AG09309 (cell line): Measurements from ENCODE around the gene TNS1.

Experiments
- DNase-seq: peaks from one replicate; pipeline ENCODE4 v3.0.0-alpha.2; 2010; ENCODE audit warnings: low read depth
- H3K4me3 ChIP-seq: 2 replicates; pipeline ENCODE4 v1.5.1; 2011; ENCODE audit warnings: mild to moderate bottlenecking, low read depth, low read length, moderate library complexity; ENCODE audit not compliant: control insufficient read depth
- TF ChIP-seq, protein P1 (sequence below): IDR thresholded peaks from 2 replicates; pipeline ENCODE4 v1.5.1; 2011; ENCODE audit warnings: mild to moderate bottlenecking, low read depth, low read length, inconsistent platforms; ENCODE audit not compliant: insufficient read depth, control insufficient read depth; ENCODE audit errors: missing control alignments

Gene TNS1

DNA sequence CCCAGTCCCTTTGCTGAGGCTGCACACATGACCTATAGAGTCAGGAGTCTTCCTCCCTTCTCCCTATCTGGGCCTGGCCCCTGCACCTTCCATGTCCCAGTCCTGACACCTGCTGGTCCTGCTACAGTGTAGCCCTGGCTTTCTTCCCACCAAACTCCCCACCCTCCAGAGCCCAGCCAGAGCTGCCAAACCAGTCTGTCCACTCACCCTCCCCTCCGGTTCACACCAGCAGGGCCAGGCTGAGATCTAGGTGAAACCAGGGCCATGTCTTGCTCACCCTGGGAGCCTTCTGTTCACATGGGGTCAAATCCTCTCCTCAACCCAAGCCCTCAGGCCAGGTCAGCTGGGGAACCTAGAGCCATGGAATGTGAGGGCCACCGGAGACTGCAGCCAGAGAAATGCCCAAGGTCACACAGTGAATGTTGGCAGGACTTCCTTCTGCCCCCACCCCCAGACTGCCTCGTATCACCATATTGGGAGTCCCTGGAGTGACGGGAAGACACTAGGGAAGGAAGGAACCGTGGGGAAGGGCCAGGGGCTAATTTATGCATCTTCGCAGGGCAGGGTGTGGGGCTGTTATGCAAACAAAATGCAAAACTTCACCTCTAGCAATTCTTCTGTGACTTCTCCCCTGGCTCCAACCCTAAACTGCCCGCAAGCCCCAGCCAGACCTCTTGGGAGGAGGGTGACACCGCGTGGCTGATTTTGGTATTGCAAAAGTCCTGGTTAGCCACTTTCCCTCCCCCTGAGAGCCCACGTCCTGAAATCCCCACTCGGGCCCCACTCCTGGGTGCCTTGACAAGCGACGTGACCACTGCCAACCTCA lies 14.6 kb downstream of the TNS1 start:
- TF ChIP-seq, protein P1, sequence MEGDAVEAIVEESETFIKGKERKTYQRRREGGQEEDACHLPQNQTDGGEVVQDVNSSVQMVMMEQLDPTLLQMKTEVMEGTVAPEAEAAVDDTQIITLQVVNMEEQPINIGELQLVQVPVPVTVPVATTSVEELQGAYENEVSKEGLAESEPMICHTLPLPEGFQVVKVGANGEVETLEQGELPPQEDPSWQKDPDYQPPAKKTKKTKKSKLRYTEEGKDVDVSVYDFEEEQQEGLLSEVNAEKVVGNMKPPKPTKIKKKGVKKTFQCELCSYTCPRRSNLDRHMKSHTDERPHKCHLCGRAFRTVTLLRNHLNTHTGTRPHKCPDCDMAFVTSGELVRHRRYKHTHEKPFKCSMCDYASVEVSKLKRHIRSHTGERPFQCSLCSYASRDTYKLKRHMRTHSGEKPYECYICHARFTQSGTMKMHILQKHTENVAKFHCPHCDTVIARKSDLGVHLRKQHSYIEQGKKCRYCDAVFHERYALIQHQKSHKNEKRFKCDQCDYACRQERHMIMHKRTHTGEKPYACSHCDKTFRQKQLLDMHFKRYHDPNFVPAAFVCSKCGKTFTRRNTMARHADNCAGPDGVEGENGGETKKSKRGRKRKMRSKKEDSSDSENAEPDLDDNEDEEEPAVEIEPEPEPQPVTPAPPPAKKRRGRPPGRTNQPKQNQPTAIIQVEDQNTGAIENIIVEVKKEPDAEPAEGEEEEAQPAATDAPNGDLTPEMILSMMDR: peak; percentile 93
- H3K4me3 ChIP-seq: no peak overlapping the region
- no peak for DNase-seq

DNA sequence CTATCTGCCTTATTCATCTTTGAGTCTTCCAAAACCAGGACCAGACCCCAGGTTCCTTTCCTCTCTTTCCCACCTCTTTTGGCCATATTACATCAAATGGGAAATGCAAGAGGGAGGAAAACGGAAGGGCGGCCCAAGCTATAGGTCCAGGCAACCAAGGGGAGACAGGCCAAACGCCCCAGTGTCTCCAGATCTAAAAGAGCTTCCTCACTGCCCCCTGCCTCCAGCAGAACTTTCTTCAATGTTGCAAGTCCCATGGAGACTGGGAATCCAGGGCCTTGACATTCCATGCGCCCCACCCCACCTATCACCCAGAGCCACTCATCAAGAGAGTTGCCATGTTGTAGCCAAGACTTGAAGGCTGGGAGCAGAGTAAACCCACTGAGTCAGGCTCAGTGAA lies 15.4 kb downstream of the TNS1 start:
- TF ChIP-seq, protein P1: no peak
- H3K4me3 ChIP-seq: no peak overlapping the region
- no peak for DNase-seq

- DNase-seq: no peak
- TF ChIP-seq, protein P1: no peak
- no peak overlapping the region for H3K4me3 ChIP-seq
These were observed 16.4 kb downstream of the TNS1 start for GRCh38 chr2:217986256-217986961.

GRCh38 chr2:217983276-217984233 lies 19.2 kb downstream of the TNS1 start:
- TF ChIP-seq, protein P1: no peak
- no peak for DNase-seq
- no peak overlapping the region for H3K4me3 ChIP-seq

DNA sequence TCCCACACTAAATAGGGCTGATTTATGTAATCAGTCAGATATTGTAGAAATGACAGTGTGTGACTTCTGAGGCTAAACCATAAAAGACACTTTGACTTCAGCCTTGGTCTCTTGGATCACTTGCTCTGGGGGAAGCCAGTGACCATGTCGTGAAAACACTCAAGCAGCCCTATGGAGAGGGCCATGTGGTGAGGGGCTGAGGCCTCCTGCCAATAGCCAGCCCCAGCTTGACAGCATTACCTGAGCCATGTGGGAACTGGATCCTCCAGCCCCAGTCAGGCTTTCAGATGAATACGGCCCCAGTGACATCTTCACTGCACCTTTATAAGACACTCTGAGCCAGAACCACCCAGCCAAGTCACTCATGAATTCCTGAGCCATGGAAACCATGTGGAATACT lies 20.8 kb downstream of the TNS1 start:
- TF ChIP-seq, protein P1: no peak
- H3K4me3 ChIP-seq: no peak overlapping the region
- DNase-seq: no peak

DNA sequence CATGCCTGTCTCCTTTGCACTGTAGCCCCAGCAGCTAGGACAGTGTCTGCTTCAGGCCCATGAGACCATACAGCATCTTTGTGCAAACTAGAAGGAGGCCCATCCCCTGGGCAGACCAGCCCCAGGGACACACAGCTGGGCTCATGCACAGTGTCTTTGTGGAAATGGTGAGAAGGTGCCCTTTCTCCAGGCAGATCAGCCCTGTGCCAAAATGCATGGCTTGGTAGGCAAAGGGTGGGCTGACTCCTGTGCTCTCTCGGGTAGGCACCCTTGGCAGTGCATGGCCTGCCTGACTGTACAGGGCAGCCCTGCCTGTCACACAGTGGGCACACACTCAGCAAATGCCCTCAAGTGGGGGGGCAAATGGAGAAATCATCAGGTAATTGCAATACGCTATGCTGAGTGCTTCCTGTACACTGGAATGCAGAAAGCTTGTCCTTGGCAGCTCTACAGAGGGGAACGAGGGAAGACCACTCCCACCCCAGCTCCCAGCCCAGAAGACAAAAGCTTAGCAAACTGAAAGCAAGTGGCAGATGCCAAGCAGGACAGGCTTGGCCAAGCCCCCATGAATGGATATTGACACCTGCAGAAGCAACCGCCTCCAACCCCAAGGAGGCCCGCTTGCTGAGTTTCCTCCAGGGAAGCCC lies 21.6 kb downstream of the TNS1 start:
- TF ChIP-seq, protein P1: no peak
- no peak for DNase-seq
- H3K4me3 ChIP-seq: no peak overlapping the region
